ENCODE data around the gene CARMIL1. TPM values are rescaled to one million over a fixed set of nuclear protein-coding genes. Genes with fewer than 3 reads are reported as not detected.

The CARMIL1 gene
- total RNA-seq, 1 donor from 2014 or later = 8.4 TPM

DNA sequence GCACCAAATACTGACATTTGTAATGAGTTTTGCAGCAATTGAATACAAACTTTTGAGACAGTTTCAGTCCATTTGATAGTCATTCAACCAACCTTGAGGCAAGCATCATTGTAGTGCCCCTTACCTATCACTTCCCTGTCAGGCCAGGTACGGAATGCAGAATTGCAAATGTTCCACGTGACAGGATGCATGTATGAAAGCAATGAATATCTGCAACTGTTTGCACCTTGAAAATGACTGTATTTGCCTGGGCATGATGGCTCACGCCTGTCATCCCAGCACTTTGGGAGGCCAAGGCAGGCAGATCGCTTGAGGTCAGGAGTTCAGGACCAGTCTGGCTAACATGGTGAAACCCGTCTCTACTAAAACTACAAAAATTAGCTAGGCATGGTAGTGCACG is 226.8 kb downstream of the CARMIL1 start:
- no peaks in the 10 kb centered on the region for H3K36me3 ChIP-seq
- H3K4me3 ChIP-seq = no peak overlapping the region
- no peaks in the 10 kb centered on the region for H3K4me1 ChIP-seq
- TF ChIP-seq, protein P1, sequence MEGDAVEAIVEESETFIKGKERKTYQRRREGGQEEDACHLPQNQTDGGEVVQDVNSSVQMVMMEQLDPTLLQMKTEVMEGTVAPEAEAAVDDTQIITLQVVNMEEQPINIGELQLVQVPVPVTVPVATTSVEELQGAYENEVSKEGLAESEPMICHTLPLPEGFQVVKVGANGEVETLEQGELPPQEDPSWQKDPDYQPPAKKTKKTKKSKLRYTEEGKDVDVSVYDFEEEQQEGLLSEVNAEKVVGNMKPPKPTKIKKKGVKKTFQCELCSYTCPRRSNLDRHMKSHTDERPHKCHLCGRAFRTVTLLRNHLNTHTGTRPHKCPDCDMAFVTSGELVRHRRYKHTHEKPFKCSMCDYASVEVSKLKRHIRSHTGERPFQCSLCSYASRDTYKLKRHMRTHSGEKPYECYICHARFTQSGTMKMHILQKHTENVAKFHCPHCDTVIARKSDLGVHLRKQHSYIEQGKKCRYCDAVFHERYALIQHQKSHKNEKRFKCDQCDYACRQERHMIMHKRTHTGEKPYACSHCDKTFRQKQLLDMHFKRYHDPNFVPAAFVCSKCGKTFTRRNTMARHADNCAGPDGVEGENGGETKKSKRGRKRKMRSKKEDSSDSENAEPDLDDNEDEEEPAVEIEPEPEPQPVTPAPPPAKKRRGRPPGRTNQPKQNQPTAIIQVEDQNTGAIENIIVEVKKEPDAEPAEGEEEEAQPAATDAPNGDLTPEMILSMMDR (IDR thresholded peaks at IDR 0.05; ENCODE audit: borderline replicate concordance) = no peak
- H3K27ac ChIP-seq (replicated peaks) = no peak overlapping the region
- no peaks in the 10 kb centered on the region for H3K9me3 ChIP-seq (replicated peaks)
- DNase-seq = no peak
- no peaks in the 10 kb centered on the region for H3K27me3 ChIP-seq (ENCODE audit: low read depth)
- intact Hi-C loops (cut with micrococcal nuclease) = no loop called here

DNA sequence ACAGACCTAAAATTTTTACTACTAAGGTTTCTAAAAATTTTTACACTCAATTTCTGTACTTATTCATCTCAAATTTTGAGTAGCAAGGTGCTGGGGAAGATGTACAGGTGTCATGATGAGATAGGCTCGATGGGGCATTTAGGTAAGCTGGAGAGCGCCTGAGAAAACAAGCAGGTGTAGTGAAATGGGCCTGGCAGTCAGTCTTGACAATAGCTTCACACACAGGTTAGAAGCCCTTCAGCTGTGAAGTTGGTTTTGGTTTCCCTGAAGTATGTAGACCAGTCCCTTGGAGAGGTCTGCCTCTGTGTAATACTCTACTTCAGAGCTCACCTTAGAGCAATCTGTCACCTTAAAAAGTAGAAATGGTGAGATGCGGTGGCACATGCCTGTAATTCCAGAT is 228.9 kb downstream of the CARMIL1 start:
- H3K27me3 ChIP-seq (ENCODE audit: low read depth) = no peaks in the 10 kb centered on the region
- no peaks in the 10 kb centered on the region for H3K36me3 ChIP-seq
- H3K4me3 ChIP-seq = no peak overlapping the region
- intact Hi-C loops (cut with micrococcal nuclease) = no loop called here
- TF ChIP-seq, protein P1 (IDR thresholded peaks at IDR 0.05; ENCODE audit: borderline replicate concordance) = no peak
- H3K4me1 ChIP-seq = no peaks in the 10 kb centered on the region
- no peak overlapping the region for H3K27ac ChIP-seq (replicated peaks)
- H3K9me3 ChIP-seq (replicated peaks) = no peaks in the 10 kb centered on the region
- DNase-seq = no peak

DNA sequence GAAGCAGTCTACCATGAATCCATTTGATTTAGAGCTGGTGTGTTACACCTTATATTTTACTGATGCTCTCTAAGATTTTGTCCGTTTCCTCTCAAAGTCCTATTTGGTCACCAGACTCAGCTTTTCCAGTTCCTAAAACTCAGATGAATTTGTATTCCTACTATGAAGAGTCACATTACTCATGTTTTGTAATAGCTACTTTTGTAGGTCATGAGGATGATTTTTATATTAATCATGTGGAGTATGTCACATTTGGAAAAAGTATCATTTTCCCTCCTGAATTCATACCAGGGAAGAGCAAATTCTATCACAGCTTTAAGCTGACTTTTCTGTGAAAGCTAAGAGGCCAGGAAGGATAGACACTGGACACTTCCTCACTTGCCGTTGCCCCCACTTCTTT is 232.2 kb downstream of the CARMIL1 start:
- intact Hi-C loops (cut with micrococcal nuclease) = no loop called here
- DNase-seq = no peak
- Histone ChIP-seq H3K27ac (replicated peaks) (no peak overlapping the region), H3K4me1 (no peaks in the 10 kb centered on the region), H3K9me3 (replicated peaks) (no peaks in the 10 kb centered on the region), H3K36me3 (no peaks in the 10 kb centered on the region), H3K27me3 (ENCODE audit: low read depth) (no peaks in the 10 kb centered on the region), H3K4me3 (no peak overlapping the region)
- TF ChIP-seq, protein P1 (IDR thresholded peaks at IDR 0.05; ENCODE audit: borderline replicate concordance) = no peak

DNA sequence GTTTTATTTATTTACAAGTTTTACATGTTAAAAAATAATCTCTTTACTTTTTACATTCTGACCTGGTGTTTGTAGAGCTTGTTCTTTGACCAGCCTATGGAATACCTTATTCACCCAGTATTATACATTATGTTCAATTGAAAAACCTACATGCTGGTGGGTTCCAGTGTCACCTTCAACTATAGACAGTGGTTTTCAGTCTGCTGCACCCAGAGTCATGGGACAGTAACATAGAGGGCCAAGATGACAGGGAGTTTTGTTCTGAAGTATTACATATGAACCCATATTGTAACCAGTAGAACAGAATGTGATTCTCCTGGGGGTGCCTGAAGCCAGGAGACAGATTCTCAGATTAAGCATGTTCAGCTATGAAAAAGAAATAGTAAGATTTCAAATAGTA is 233.4 kb downstream of the CARMIL1 start:
- no peaks in the 10 kb centered on the region for H3K27me3 ChIP-seq (ENCODE audit: low read depth)
- no peak overlapping the region for H3K27ac ChIP-seq (replicated peaks)
- no peaks in the 10 kb centered on the region for H3K36me3 ChIP-seq
- no peak overlapping the region for H3K4me3 ChIP-seq
- TF ChIP-seq, protein P1 (IDR thresholded peaks at IDR 0.05; ENCODE audit: borderline replicate concordance) = no peak
- H3K4me1 ChIP-seq = no peaks in the 10 kb centered on the region
- intact Hi-C loops (cut with micrococcal nuclease) = no loop called here
- DNase-seq = no peak
- H3K9me3 ChIP-seq (replicated peaks) = no peaks in the 10 kb centered on the region

DNA sequence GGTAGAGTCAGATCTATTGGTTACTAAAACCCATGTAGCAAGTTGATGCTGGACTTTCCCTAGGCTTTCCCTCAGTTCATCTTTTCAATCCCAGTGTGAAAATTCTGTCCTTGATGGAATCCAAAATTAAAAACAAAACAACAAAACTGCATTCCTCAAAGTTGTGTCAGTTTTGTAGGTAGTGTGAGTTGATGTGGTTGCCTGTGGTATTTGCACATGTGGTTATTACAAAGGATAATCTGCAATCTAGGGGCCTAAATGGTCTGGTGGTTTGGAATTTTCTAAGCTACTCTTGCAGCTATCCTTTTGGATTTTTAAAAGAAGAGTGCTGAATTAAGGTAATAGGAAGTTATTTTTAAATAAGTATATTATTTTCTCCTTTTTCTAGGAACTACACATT is 240.7 kb downstream of the CARMIL1 start:
- Histone ChIP-seq H3K27ac (replicated peaks) (no peak overlapping the region), H3K4me1 (no peaks in the 10 kb centered on the region), H3K36me3 (no peaks in the 10 kb centered on the region), H3K4me3 (no peak overlapping the region), H3K27me3 (ENCODE audit: low read depth) (peaks cover 7% of the 10 kb centered on the region), H3K9me3 (replicated peaks) (no peaks in the 10 kb centered on the region)
- TF ChIP-seq, protein P1 (IDR thresholded peaks at IDR 0.05; ENCODE audit: borderline replicate concordance) = no peak
- intact Hi-C loops (cut with micrococcal nuclease) = no loop called here
- no peak for DNase-seq

DNA sequence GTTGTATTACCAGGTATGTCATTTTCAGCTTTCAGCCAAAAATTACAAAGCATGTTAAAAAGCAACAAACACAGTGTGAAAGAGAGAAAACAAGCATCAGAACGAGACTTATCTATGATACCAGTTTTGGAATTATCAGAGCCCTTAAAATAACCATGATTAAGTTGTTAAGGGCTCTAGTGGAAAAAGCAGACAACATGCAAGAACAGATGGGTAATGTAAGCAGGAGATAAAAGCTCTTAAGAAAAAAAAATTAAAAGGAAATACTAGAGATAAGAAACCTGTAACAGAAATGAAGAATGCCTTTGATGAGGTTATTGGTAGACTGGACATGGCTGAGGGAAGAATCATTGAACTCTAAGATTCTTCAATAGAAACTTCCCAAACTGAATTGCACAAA is 245.4 kb downstream of the CARMIL1 start:
- TF ChIP-seq, protein P1 (IDR thresholded peaks at IDR 0.05; ENCODE audit: borderline replicate concordance) = no peak
- H3K27ac ChIP-seq (replicated peaks) = no peak overlapping the region
- DNase-seq = no peak

More for the DNA sequence above, 245.4 kb downstream of the CARMIL1 start:
- H3K9me3 ChIP-seq (replicated peaks) = no peaks in the 10 kb centered on the region
- H3K4me1 ChIP-seq = no peaks in the 10 kb centered on the region
- peaks cover 7% of the 10 kb centered on the region for H3K27me3 ChIP-seq (ENCODE audit: low read depth)
- no peaks in the 10 kb centered on the region for H3K36me3 ChIP-seq
- H3K4me3 ChIP-seq = no peak overlapping the region
- intact Hi-C loops (cut with micrococcal nuclease) = no loop called here

Data from left ventricle myocardium inferior (tissue), 1 donor.